HG03103 (cell line): ENCODE results near the gene RPL18.
"Not testable (repeated sequence)": the region's sequence is repeated elsewhere in the genome, so short reads cannot be mapped to it uniquely, and the experiment has no call there.

Experiments used
- ATAC-seq: cut with Tn5 transposase; IDR thresholded peaks from one replicate; pipeline ENCODE4 v1.9.1; 2021; ENCODE audit warnings: low read depth; ENCODE audit not compliant: unreplicated experiment

RPL18 gene

DNA sequence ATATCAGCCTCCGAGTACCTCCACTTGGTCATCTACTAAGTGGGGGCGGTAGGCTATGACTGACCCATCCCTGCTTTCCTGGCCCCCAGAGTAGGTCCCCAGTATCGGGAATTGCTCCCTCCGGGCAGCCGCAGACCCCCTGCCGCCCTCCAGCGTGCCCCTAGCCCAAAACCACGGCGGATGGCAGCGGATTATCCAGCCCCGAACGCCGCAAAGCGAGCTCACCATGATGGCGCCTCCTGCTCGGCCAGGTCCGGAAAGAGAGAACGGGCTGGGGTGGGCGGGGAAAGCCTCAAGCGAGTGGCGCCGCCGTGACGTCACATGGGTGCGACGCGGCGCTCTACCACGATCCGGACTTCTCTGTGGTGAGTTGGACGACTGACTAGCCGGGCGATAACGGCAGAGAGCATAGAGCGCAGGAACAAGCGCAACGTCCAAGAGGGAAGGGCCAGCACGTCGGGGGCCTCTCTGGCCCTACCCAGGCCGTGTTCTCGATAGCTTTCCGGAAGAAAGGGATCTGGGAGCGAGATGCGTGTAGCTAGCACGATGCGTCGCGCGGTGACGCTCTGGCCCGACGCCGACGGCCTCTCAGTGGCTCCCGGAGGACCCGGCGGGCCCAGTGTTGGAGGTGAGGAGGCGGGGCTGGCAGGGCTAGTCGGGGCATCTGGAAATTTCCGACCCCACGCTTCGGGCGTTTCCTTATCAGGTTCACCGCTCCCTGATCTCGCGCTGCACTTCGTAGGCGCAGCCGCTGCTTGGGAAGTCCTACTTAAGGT is at the start of gene RPL18, which contains the start of gene SPHK2:
Gene RPL18, minus strand, starts transcription at position 263 of the 776 bp plus-strand sequence. Its CDS starts 35 bp downstream, at position 228.
Gene SPHK2, plus strand, starts transcription at position 591 of the 776 bp plus-strand sequence. CDS start 1,009 bp downstream, outside the sequence.
- peak; percentile 71 for ATAC-seq

- no peak for ATAC-seq
Observed at GRCh38 chr19:48668761-48669160, 49.8 kb upstream of the RPL18 start.

DNA sequence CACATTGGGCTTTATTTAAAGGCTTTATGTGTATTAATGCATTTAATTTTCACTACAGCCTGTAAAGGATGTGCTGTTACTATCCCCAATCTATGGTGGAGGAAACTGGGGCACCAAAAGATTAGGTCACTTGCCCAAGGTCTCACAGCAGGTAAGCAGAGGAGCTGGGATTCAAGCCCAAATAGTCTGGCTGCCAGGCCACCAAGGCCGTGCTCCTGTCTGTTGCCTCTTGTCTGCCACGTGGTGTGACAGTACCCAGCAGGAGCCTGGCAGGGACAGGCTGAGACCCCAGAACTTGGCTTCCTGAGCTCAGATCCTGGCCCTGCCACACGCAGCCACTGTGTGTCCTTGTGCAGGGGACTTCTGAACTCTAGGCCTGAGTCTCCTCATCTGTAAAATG is 49.4 kb upstream of the RPL18 start:
- no peak for ATAC-seq

GRCh38 chr19:48665786-48666185 is 46.8 kb upstream of the RPL18 start:
- no peak for ATAC-seq

GRCh38 chr19:48664476-48664875 is 45.5 kb upstream of the RPL18 start:
- no peak for ATAC-seq

- no peak for ATAC-seq
Observed at GRCh38 chr19:48663667-48664066, 44.7 kb upstream of the RPL18 start.

GRCh38 chr19:48661711-48662090 is 42.7 kb upstream of the RPL18 start:
- no peak for ATAC-seq

DNA sequence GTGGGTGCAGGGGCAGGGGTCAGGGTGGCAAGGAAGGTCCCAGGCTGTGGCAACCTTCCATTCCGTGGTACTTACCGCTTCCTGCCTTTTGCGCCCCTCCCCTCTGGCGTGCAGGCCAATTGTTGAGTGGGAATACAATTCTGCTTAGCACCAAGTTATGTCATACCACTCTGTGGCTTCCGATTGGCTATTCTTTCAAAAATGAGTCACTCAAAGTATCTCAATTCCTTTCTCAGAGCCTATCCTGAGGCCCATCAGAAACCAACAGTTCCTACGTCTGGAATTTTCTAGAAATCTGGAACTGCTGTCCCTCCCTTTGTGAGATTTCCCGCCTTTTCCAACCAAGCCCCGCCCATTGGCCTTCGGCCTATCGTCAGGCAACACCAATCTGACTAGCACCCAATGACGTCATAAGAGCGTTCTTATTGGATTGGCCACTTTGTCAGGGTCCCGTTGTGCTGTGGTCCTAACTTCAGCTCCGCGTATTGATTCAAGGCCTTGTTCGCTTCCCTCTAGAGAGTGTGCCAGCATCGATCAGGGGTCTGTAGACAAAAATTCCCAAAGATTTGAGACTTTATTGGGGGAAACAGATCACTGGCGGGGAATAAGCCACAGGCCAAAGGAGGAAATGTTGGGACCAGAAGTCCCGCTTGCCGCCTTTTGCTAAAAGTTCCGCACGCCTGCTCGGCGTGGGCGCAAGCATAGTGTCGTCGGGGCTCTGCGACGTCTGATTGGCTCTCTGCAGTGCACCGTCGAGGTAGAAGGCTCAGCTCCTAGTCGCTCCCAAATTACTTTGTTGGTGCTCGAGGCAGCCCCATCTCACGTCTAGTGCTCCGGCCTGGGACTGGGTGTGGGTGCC is 42.1 kb upstream of the RPL18 start:
- ATAC-seq: peak; percentile 69

DNA sequence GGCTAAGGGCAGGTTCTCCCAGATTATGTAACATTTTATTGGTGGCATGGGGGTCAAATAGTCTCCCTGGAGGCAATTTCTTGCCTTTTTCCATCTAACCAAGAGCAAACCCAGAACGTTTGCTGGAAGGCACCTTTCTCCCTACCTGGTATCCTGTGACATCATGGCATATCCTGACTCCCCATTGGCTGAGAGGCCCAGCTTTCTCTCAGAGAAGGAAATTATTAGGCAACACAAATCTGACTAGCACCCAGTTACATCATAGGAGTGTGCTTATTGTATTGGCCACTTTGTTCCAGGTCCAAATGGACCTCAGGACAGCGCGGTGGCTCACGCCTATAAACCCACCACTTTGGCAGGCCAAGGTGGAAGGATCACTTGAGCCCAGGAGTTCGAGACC is 40.8 kb upstream of the RPL18 start:
- no peak for ATAC-seq

DNA sequence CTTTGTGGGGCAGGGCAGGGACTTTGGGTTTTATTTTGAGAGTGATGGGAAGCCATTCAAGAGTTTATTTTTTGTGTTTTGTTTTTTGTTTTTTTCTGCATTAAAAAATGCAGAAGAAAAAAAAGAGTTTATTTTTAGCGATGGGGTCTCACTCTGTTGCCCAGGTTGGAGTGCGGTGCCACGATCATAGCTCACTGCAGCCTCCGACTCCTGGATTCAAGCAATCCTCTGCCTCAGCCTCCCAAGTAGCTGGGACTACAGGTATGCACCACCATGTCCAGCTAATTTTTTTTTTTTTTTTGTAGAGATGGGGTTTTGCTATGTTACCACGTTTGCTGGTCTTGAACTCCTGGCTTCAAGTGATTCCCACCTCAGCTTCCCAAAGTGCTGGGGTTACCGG is 39.5 kb upstream of the RPL18 start:
- no peak for ATAC-seq

- ATAC-seq: not testable (repeated sequence)
Observed at GRCh38 chr19:48657828-48658227, 38.9 kb upstream of the RPL18 start.

DNA sequence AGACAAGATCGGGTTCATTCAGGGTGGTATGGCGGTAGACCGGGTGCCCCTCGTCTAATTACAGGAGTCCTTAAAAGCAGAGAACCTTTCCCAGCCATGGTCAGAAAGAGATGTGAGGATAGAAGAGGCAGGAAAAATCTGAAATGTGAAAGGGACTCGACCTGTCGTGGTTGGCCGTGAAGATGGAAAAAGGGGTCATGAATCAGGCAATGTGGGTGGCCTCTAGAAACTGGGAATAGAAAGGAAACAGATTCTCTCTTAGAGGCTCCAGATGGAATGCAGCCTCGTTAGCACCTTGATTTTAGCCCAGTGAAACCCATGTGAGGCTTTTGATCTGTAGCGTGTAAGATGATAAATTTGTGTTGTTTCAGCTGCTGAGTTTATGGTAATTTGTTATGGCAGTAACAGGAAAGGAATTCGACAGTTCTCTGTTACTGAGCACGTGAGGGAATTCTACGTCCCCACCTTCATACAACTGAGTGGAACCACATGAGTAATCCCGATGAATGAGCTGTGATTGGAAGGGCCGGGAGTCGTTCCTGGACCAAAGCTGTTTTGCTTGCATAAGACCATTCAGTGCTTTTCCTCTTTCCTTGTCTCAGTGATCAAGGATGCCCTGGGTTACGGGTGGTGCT is 38.0 kb upstream of the RPL18 start:
- no peak for ATAC-seq

- ATAC-seq: no peak
Observed at GRCh38 chr19:48654299-48655059, 35.5 kb upstream of the RPL18 start.

- ATAC-seq: no peak
Observed at GRCh38 chr19:48651683-48652048, 32.7 kb upstream of the RPL18 start.

DNA sequence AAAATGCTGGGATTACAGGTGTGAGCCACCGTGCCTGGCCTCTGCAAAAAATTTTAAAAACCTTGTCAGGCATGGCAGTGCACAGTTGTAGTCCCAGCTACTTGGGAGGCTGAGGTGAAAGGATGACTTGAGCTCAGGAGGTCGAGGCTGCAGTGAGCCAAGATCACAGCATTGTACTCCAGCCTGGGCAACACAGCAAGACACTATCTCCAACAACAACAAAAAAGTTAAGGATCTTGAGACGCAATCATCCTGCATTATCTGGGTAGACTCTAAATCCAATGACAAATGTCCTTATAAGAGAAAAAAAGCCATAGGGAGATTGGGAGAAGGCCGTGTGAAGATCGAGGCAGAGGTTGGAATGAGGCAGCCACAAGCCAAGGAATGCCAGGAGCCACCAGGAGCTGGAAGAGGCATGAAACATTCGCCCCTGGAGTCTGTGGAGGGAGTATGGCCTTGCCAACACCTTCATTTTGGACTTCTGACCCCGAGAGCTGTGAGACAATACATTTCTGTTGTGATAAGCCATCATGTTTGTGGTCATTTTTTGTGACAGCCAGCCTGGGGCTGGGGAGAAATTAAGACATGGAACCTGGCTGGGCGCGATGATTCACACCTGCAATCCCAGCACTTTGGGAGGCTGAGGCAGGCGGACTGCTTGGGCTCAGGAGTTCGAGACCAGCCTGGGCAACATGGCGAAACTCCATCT is 32.1 kb upstream of the RPL18 start:
- no peak for ATAC-seq

DNA sequence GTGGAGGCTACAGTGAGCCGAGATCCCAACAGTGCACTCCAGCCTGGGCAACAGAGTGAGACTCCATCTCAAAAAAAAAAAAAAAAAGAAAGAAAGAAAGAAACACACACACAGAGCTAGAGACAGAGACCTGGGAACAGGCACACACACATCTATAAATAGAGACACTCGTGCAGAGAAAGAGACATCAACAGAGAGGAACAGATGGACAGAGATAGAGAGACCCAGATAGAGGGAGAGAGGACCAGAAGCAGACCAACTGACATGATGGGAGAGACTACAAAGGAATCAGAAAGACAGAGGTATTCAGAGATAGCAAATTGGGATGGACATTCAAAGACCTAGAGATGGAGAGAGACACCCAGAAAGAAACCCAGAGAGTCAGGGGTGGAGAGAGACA is 29.2 kb upstream of the RPL18 start:
- ATAC-seq: no peak

GRCh38 chr19:48646722-48647216 is 27.8 kb upstream of the RPL18 start:
- ATAC-seq: no peak

DNA sequence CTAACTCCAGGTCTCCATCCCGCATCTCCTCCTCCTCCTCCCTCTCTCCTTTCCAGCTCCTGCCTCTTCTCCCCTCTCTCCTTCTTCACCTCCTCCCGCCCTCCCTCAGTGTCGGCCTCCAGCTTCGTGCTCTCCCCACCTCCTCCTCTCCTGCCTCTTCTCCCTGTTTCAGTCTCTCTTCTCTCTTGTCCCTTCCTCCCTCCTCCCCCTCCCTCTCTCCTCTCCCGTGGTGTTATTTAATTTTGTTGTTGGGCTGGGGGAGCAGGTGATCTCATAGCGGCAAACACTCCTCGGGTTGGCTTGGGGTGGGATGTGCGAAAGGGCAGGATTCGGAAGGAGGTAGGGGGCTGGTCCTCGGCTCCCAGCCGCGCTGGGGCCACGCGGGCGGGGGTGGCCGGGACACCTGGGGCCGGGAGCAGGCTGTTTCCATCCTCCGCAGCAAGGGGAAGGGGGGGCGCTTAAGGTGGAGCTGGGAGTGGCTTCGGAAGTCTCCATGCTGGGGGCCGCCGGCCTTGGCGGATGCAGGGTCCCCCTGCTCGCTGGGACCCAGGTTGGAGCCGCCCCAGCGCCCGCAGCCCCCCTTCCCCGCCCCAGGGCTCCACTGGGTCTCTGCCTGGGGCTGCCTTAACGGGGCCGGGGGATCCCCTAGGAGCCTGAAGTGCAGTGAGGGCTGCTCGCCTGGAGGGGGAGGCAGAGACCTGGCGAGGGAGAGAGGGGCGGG is 27.2 kb upstream of the RPL18 start, which contains the start of gene CA11:
Gene CA11, minus strand, starts transcription at position 187 of the 721 bp plus-strand sequence. CDS start 555 bp downstream, outside the sequence.
- ATAC-seq: peak; percentile 82

DNA sequence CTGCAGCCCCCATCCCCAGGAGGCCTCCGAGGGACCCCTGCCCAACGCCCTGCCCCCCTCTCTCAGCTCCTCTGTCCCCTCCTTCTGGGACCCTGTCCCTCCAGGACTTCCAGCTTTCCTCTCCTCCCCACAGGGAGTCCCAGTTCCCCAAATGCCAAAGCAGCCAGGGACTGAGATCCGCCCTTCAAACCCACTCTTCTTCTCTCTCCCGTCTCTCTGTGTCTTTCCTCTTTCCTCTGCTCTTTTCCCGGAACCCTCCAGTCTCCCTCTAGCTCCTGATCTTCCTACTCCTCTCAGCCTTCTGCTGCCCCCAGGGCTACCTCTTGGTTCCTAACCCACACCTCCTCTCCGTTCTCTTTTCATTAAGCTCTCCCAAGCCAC is 26.6 kb upstream of the RPL18 start:
- no peak for ATAC-seq
